HCT116 (cell line): ENCODE measurements around the gene ATP7B.

Experiments used
- EZH2 ChIP-seq: fragments of 200-600 bp; sonication (generic); IDR thresholded peaks from 2 replicates; pipeline ENCODE4 v1.6.1; 2017; ENCODE audit warnings: antibody characterized with exemption, mixed run types
- EZH2phosphoT487 ChIP-seq: fragments of 200-600 bp; IDR thresholded peaks from 2 replicates; pipeline ENCODE4 v1.6.1; 2018; ENCODE audit warnings: antibody characterized with exemption, borderline replicate concordance
- FOSL1 ChIP-seq: IDR thresholded peaks from 2 replicates; pipeline ENCODE4 v1.6.1; 2012; ENCODE audit warnings: low read depth
- POLR2A ChIP-seq: IDR thresholded peaks from 2 replicates; pipeline ENCODE4 v1.7.0; 2011; ENCODE audit warnings: borderline replicate concordance; ENCODE audit not compliant: insufficient read depth, insufficient read length; ENCODE audit errors: extremely low read depth
- POLR2AphosphoS5 ChIP-seq: IDR thresholded peaks from 2 replicates; pipeline ENCODE4 v1.6.1; 2011; ENCODE audit warnings: mild to moderate bottlenecking, low read depth, low read length, moderate library complexity
- SP1 ChIP-seq: IDR thresholded peaks from 2 replicates; pipeline ENCODE4 v1.6.1; 2012; ENCODE audit warnings: low read depth
- YY1 ChIP-seq: IDR thresholded peaks from 2 replicates; pipeline ENCODE4 v1.6.1; 2011; ENCODE audit warnings: low read length, low read depth, moderate library complexity, mild to moderate bottlenecking; ENCODE audit not compliant: insufficient replicate concordance; ENCODE audit errors: extremely low read depth
- TF ChIP-seq, protein P1 (sequence below), 3 experiments: fragments of 200-600 bp in 1 of 3; sonication (generic) in 1 of 3; IDR thresholded peaks in 2 of 3; conservative IDR thresholded peaks in 1 of 3; 2 replicates each; pipeline ENCODE4 v1.5.1; 2012 to 2017; ENCODE audit warnings: low read depth in 2 of 3, low read length in 2 of 3, antibody characterized with exemption in 1 of 3, borderline replicate concordance in 1 of 3, control low read depth in 1 of 3, mild to moderate bottlenecking in 1 of 3, mixed read lengths in 1 of 3, mixed run types in 1 of 3, moderate library complexity in 1 of 3; ENCODE audit not compliant: insufficient read depth in 1 of 3
- TF ChIP-seq, protein P2 (sequence below): IDR thresholded peaks from 2 replicates; pipeline ENCODE4 v1.6.1; 2012; ENCODE audit warnings: low read depth
- TF ChIP-seq, protein P3 (sequence below): IDR thresholded peaks from 2 replicates; pipeline ENCODE4 v1.6.1; 2012

DNA sequence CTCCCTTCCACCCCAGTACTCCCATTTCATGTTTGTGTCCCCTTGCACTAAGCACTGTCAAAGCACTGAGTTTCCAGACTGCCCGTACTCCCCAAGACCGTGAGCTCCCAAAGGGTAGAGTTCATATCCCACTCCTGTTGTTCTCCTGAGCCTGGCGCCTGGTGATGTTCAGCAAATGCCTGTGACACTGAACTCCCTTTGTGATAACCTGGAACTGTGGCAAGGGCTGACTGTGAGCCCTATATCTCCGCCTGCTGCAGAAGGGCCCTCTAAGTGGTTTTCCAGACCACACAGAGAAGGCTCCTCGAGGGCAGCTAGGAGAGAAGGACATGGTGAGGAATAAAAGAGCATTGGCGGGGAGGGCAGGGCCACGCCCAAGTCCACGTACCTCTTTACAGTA lies 67.5 kb downstream of the ATP7B start:
- TF ChIP-seq FOSL1 (no peak), EZH2phosphoT487 (no peak), YY1 (no peak), POLR2A (no peak), SP1 (no peak), POLR2AphosphoS5 (no peak), EZH2 (no peak)
- TF ChIP-seq, protein P1, sequence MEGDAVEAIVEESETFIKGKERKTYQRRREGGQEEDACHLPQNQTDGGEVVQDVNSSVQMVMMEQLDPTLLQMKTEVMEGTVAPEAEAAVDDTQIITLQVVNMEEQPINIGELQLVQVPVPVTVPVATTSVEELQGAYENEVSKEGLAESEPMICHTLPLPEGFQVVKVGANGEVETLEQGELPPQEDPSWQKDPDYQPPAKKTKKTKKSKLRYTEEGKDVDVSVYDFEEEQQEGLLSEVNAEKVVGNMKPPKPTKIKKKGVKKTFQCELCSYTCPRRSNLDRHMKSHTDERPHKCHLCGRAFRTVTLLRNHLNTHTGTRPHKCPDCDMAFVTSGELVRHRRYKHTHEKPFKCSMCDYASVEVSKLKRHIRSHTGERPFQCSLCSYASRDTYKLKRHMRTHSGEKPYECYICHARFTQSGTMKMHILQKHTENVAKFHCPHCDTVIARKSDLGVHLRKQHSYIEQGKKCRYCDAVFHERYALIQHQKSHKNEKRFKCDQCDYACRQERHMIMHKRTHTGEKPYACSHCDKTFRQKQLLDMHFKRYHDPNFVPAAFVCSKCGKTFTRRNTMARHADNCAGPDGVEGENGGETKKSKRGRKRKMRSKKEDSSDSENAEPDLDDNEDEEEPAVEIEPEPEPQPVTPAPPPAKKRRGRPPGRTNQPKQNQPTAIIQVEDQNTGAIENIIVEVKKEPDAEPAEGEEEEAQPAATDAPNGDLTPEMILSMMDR (IDR thresholded peaks at IDR 0.05 in 2 of 3, conservative IDR thresholded peaks at IDR 0.05 in 1 of 3; ENCODE audit: borderline replicate concordance in 1 of 3, insufficient read depth in 1 of 3, low read depth in 2 of 3, low read length in 2 of 3) = no peak
- TF ChIP-seq, protein P2, sequence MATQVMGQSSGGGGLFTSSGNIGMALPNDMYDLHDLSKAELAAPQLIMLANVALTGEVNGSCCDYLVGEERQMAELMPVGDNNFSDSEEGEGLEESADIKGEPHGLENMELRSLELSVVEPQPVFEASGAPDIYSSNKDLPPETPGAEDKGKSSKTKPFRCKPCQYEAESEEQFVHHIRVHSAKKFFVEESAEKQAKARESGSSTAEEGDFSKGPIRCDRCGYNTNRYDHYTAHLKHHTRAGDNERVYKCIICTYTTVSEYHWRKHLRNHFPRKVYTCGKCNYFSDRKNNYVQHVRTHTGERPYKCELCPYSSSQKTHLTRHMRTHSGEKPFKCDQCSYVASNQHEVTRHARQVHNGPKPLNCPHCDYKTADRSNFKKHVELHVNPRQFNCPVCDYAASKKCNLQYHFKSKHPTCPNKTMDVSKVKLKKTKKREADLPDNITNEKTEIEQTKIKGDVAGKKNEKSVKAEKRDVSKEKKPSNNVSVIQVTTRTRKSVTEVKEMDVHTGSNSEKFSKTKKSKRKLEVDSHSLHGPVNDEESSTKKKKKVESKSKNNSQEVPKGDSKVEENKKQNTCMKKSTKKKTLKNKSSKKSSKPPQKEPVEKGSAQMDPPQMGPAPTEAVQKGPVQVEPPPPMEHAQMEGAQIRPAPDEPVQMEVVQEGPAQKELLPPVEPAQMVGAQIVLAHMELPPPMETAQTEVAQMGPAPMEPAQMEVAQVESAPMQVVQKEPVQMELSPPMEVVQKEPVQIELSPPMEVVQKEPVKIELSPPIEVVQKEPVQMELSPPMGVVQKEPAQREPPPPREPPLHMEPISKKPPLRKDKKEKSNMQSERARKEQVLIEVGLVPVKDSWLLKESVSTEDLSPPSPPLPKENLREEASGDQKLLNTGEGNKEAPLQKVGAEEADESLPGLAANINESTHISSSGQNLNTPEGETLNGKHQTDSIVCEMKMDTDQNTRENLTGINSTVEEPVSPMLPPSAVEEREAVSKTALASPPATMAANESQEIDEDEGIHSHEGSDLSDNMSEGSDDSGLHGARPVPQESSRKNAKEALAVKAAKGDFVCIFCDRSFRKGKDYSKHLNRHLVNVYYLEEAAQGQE = no peak
- TF ChIP-seq, protein P3, sequence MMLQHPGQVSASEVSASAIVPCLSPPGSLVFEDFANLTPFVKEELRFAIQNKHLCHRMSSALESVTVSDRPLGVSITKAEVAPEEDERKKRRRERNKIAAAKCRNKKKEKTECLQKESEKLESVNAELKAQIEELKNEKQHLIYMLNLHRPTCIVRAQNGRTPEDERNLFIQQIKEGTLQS = no peak
